ENCODE data around the gene FHAD1. TPM values are rescaled to one million over a fixed set of nuclear protein-coding genes. Genes with fewer than 3 reads are reported as not detected.
A peak's percentile ranks its signal among the peaks of the same experiment; 100 is the strongest.

FHAD1 gene
- total RNA-seq, 1 donor from 2014 or later, result 1.7 TPM

DNA sequence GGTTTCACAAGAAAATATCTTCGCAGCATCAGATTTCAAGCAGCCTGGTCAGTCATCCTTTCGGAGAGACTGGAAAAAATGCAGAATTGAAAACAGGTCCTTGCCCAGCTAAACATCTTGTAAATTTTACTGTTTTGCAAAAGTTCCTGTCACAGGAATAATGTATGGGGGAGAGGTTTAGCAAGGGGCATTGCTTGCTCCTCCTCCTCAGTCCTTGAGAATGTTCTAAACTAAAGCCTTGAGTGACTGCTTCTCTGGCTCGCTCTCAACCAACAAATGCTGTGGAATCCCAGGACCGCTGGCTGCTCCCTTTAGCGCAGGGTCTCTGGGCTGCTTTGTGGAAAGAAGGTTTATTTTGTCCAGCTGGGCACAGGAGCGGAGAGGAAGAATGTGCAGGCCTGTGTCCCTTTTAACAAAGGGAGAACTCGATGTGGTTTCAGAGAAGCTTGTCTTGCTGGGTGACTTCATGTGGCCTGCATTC lies 33.6 kb upstream of the FHAD1 start:
- Mint-ChIP-seq H3K27ac (ENCODE audit: unreplicated experiment) (no peak overlapping the region), H3K9me3 (peaks cover 6% of the 10 kb centered on the region), H3K4me3 (no peak overlapping the region), H3K36me3 (ENCODE audit: low read depth) (peaks cover 14% of the 10 kb centered on the region), H3K27me3 (ENCODE audit: low read depth) (no peaks in the 10 kb centered on the region), H3K4me1 (peaks cover 29% of the 10 kb centered on the region)
- TF ChIP-seq, protein P1, sequence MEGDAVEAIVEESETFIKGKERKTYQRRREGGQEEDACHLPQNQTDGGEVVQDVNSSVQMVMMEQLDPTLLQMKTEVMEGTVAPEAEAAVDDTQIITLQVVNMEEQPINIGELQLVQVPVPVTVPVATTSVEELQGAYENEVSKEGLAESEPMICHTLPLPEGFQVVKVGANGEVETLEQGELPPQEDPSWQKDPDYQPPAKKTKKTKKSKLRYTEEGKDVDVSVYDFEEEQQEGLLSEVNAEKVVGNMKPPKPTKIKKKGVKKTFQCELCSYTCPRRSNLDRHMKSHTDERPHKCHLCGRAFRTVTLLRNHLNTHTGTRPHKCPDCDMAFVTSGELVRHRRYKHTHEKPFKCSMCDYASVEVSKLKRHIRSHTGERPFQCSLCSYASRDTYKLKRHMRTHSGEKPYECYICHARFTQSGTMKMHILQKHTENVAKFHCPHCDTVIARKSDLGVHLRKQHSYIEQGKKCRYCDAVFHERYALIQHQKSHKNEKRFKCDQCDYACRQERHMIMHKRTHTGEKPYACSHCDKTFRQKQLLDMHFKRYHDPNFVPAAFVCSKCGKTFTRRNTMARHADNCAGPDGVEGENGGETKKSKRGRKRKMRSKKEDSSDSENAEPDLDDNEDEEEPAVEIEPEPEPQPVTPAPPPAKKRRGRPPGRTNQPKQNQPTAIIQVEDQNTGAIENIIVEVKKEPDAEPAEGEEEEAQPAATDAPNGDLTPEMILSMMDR (conservative IDR thresholded peaks at IDR 0.05), result no peak
- no peak for DNase-seq (ENCODE audit: low read depth, low spot score)

DNA sequence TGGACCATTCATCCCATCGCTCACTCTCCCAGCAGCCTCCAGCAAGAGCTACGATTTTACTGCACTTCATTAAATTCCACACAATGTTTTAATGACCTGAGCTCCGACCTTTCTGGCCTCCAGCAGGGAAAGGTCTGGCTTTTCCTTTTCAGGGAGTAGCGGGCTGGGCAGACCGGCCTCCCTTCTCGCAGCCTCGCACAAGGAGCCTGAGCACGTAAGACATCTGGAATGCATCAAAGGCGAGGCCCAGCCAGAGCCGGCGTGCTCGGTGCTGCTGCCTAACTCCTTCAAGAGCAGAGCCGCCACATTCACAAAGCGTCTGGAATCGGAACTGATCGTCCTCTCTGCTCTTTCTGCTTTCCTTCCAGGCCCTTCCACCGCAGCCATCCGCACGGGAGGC lies 32.5 kb upstream of the FHAD1 start:
- Mint-ChIP-seq H3K4me3 (peak overlapping the region; percentile 18), H3K4me1 (peaks cover 29% of the 10 kb centered on the region), H3K27me3 (ENCODE audit: low read depth) (no peaks in the 10 kb centered on the region), H3K27ac (ENCODE audit: unreplicated experiment) (peak overlapping the region; percentile 96), H3K36me3 (ENCODE audit: low read depth) (peaks cover 20% of the 10 kb centered on the region), H3K9me3 (peaks cover 6% of the 10 kb centered on the region)
- TF ChIP-seq, protein P1 (conservative IDR thresholded peaks at IDR 0.05), result no peak
- peak; percentile 45 for DNase-seq (ENCODE audit: low read depth, low spot score)

DNA sequence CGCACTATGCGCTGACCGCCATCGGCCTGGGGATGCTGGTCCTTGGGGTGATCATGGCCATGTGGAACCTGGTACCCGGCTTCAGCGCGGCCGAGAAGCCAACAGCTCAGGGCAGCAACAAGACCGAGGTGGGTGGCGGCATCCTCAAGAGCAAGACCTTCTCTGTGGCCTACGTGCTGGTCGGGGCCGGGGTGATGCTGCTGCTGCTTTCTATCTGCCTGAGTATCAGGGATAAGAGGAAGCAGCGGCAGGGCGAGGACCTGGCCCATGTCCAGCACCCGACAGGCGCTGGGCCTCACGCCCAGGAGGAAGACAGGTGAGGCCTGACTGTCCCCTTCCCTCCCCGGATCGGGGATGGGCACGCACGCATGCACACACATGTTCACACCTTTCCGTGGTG lies 31.9 kb upstream of the FHAD1 start:
- TF ChIP-seq, protein P1 (conservative IDR thresholded peaks at IDR 0.05), result no peak
- H3K27ac Mint-ChIP-seq (ENCODE audit: unreplicated experiment), result peak overlapping the region; percentile 96
- peaks cover 29% of the 10 kb centered on the region for H3K4me1 Mint-ChIP-seq
- H3K36me3 Mint-ChIP-seq (ENCODE audit: low read depth), result peaks cover 23% of the 10 kb centered on the region
- DNase-seq (ENCODE audit: low read depth, low spot score), result no peak
- no peak overlapping the region for H3K4me3 Mint-ChIP-seq
- H3K27me3 Mint-ChIP-seq (ENCODE audit: low read depth), result no peaks in the 10 kb centered on the region
- peaks cover 6% of the 10 kb centered on the region for H3K9me3 Mint-ChIP-seq

DNA sequence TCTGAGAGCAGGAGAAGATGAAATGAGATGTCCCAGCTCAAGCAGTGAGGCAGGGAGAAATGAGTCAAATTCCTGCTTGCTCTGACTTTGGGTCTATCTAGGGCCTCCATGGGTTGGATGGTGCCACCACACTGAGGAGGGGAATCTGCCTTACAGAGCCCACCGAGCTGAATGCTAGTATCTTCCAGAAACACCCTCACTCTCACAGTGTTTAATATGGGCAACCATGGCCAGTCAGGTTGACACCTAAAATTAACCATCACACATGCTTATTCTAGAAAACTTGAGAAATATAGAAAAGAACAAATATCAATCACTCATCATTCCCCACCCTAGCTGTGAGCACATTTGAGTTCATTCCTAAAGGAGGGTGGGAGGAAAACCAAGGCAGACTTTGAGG lies 29.4 kb upstream of the FHAD1 start:
- H3K4me3 Mint-ChIP-seq, result no peak overlapping the region
- H3K9me3 Mint-ChIP-seq, result peaks cover 6% of the 10 kb centered on the region
- peaks cover 31% of the 10 kb centered on the region for H3K36me3 Mint-ChIP-seq (ENCODE audit: low read depth)
- peaks cover 23% of the 10 kb centered on the region for H3K4me1 Mint-ChIP-seq
- TF ChIP-seq, protein P1 (conservative IDR thresholded peaks at IDR 0.05), result no peak
- H3K27me3 Mint-ChIP-seq (ENCODE audit: low read depth), result no peaks in the 10 kb centered on the region
- no peak overlapping the region for H3K27ac Mint-ChIP-seq (ENCODE audit: unreplicated experiment)
- no peak for DNase-seq (ENCODE audit: low read depth, low spot score)

DNA sequence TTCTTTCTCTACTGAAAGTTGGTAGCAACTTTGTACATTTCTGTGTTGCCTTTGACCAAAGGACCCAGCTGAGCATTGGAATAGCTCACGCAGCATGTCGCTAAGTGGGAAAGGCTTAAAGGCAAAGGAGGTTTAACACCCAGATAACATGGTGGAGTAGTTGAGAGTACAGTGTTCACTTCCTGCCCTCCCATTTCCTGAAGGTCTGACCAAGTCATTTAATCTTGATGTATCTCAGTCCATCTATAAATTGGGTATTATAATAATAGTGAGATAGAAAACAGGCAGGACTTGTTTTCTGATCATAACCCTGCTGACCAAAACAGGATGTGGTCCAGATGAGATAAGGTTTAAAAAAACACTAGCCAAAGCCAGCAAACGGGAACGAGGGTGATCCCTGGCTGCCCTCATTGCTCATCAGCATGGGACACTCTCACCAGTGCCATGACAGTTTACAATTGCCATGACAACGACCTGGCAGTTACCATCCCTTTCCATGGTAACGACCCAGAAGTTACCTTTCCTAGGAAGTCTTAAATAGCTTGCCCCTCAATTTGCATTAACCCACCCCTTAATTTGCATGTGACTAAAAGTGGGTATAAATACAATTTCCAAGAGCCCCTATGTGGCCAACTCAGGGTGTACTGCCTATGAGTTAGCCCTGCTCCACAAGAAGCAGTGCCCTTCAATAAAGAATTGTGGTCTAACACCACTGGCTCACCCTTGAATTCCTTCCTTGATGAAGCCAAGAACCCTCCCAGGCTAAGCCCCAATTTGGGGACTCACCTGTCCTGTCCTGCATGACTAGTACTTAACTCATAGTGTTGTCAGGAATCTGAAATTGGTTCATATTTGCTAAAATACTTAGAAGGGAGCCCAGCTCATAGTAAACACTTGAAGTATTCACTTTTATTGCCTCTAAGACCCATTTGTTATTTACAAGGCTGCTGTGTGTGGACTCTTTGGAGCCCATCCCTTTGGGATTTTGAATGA lies 28.4 kb upstream of the FHAD1 start:
- TF ChIP-seq, protein P1 (conservative IDR thresholded peaks at IDR 0.05), result no peak
- Mint-ChIP-seq H3K27ac (ENCODE audit: unreplicated experiment) (no peak overlapping the region), H3K27me3 (ENCODE audit: low read depth) (no peaks in the 10 kb centered on the region), H3K4me3 (no peak overlapping the region), H3K4me1 (peaks cover 14% of the 10 kb centered on the region), H3K9me3 (peaks cover 6% of the 10 kb centered on the region), H3K36me3 (ENCODE audit: low read depth) (peaks cover 31% of the 10 kb centered on the region)
- no peak for DNase-seq (ENCODE audit: low read depth, low spot score)
